Activated CD8-positive, alpha-beta memory T cell treated with anti-CD3 and anti-CD28 coated beads, Interleukin-2, amount 50 U/mL, for 1 hour (primary cell): ENCODE results near the gene ANKRD11.
"Not testable (repeated sequence)": the region's sequence is repeated elsewhere in the genome, so short reads cannot be mapped to it uniquely, and the experiment has no call there.

Experiments used
- DNase-seq: peaks from one replicate; pipeline ENCODE4 v3.0.0-alpha.2; 2020; ENCODE audit errors: extremely low read depth

ANKRD11 gene

DNA sequence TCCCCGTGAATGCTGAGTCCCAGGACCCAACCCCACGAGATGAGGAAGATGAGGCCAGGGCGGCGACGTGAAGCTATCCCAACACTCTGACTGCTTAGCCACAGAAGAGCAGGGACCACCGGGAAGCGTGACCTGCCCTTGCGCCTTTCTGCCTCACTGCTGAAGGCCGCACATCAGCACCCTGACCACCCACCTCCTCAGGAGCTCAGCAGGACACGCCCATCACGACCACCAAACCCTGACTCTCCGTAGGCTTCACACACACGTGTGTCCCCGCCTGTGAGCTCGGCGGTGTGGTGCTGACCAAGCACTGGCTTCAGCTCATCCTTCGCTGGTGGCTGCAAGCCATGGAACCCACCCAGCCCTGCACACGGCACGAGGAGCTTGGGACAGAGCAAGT lies 175.1 kb downstream of the ANKRD11 start:
- DNase-seq, result no peak

DNA sequence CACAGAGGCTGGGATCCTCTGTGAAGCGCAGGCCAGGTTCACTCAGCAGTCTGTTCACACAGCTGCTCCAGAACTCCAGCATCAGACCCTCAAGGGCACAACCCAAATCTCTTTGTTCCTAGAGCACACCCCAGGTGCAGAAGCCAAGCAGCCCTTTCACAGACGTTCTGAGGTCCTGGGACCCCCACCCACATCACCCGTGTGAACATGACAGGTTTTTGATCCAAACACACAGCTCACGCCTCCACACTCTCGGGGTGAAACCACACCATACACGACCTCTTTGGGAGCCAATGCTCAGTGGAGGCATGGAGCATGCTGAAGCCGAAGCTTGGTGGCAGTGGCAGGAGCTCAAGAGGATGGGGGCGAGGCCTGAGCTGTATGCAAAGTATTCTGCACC lies 175.5 kb downstream of the ANKRD11 start:
- DNase-seq, result no peak

DNA sequence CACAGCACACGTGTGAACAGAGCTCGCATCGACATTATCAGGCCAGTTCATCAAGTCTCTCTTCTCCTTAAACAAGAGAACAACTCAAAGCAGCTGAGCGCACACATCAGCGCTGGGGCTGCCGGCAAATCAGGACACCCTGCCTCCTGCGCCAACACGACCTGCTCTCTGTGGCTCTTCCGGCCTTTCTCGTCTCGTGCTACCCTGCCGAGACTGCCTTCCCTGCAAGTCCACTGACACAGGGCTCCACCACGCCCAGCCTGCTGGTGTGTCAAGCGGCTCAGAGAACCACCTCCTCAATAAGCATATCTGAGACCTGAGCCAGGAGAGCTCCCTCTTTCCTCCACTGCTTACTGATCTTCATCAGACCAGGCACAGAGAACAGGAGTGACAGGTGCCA lies 176.0 kb downstream of the ANKRD11 start:
- no peak for DNase-seq

DNA sequence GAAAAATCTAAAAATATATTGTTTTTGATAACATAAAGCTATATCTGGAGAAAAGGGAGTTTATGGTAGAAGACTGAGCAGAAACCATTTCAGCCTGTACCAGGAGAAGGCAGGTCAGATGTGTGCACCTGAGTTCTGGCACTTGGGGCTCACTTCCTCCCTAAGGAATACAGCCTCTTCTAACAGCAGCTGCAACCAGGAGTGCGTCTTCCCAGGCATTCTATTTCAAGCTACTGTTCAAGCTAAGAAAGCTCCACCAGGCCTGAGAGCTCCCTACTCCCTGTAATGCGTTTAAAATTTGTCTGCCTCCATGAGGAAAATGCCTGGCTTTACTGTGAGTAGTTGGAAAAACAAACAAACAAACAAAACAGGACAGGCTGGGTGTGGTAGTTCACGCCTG lies 176.8 kb downstream of the ANKRD11 start:
- no peak for DNase-seq

DNA sequence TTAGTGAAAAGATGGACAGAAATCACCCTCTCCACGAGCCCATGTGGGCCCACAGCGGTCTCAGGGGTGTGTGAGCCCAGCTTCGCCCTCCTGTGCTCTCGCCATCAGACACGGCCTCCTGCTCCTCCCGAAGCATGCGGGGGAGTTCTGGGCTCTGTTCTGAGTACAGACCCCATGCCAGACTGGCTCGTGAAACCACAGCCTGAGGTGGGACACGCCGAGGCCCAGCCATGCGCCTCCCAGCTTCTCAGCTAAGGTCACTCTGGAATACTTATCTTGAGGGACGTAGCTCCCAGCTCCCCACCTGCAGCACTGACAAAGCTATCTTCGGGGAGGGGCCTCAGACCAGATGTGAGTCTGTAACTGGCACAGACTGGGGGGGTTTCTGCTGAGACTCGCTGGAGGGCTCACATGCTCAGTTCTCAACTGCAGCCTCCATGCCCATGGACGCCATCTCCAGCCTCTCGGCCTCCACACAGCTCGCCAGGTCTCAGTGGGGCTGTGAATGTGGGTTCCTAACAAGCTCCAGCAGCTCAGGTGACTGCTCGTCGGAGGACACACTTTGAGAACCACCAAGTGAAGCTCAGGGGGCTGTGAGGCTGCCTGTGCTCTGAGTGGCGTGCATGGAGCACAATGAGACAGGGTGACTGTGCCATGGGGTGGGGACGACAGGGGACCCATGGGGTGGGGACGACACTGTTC lies 177.6 kb downstream of the ANKRD11 start:
- no peak for DNase-seq

DNA sequence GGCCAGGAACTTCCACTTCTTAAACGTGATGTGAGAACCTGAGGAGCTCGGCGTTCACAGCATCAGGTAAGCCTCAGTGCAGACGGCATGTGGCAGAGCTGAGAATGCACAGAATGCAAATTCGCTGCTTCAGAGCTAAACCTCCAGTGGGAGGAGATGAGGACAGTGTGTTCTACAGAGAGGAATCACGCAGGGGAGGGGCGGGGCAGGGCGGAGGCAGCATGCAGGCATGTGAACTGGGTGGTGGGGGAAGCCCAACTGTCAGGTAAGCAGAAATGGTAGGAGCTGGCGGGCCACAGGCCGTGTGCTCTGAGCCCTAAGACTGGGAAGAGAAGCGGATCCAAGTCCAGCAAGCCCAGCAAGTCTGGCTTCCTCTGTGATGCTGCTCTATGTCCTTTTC lies 178.2 kb downstream of the ANKRD11 start:
- DNase-seq, result no peak

DNA sequence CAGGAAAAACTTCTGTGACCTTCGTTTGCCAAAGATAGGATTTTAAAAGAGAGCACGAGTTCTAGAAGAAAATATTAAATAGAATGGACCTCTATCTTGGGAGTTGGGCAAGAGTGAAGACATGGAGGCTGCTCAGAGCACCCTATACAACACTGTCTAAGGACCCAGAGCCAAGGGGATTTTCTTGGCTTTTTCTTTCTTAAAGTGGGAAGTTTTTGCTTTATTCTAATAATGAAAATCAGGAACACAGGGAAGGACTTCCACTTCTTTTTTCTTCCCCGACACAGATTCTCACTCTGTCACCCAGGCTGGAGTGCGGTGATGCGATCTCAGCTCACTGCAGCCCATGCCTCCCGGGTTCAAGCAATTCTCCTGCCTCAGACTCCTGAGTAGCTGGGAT lies 178.7 kb downstream of the ANKRD11 start:
- no peak for DNase-seq

DNA sequence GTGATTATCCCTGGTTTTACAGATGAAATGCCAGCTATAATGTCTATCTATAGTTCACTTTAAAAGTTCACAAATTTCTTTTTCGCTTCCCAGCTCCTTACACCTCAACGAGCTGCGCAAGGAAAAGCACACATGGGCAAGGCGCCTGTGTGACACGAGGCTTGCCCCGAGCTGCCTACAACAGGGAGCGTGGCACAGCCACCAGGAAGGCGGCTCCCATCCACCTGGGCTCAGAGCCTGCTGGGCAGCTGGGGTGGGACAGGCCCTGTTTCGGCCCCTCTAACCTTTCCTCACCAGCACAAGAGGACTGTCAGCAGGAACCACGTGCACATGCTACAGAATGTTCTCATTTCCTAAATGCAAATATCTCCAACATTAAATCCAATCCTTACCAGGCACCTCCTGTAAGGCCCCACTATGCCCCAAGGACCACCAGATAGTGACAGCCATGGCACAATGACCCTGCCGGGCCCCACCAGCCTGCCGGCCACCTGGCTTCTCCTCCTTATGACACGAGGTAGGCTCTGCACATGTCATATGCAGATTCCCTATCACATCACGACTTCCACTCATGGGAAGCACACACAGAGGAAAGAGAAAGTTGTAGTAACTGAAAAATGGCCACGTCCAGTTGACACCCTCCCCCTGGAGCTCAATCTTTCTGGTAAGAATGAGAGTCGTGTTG lies 180.8 kb downstream of the ANKRD11 start:
- no peak for DNase-seq

DNA sequence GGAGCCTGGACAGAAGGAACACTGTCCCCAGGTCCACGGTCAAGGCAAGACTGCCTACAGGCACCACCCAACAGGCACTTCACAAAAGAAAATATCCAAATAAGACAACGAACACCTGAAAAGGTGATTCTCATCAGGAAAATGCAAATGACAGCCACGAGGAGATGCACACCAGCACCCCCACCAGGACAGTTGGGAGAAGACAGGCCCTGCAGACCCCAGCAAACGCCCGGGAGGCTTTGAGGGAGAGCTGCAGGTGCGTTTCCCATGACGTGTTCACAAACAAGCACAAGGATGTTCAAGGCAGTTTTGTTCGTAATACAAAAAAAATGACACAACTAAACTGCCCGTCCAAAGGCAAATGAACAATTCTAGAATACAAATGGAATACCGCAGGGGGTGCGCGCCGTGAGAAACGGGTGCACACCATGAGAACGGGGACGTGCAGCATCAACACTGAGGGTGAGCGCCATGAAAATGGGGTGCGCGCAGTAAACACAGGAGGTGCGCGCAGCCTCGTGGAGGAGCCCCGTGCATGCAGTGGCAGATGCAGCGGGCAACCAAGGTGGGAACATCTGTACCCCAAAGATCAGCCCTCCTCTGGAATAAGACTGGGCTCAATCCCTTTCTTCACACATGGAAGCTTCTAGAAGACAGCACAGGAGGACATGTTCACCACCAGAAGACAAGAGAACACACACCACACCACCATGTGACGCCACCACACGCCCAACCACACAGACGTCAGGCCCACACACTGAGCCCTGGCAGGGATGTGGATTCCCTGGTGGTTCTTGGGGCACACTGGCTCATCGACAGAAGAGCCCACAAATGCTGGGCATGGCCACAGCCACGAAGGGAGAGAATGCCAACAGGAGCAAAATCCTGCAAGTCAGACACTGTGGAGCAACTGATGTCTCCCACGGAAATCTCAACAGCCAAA lies 181.7 kb downstream of the ANKRD11 start:
- DNase-seq, result peak; percentile 21

DNA sequence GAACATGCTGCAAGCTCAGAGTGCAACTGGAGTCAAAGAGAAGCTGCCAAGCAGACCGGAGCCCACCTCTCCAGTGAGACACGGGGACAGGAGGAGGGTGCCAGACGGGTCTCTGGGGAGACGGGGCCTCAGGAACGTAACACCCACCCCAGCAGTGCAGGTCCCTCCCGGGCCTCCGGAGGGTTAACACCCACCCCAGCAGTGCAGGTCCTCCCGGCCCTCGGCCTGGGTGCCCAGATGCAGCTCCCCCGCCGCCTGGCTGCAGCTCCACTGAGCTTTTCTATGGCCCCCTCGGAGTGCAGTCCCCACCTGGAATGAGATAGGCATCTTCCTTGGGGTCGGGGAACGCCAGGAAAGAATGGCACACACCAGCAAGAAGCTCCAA lies 182.9 kb downstream of the ANKRD11 start:
- DNase-seq, result no peak

DNA sequence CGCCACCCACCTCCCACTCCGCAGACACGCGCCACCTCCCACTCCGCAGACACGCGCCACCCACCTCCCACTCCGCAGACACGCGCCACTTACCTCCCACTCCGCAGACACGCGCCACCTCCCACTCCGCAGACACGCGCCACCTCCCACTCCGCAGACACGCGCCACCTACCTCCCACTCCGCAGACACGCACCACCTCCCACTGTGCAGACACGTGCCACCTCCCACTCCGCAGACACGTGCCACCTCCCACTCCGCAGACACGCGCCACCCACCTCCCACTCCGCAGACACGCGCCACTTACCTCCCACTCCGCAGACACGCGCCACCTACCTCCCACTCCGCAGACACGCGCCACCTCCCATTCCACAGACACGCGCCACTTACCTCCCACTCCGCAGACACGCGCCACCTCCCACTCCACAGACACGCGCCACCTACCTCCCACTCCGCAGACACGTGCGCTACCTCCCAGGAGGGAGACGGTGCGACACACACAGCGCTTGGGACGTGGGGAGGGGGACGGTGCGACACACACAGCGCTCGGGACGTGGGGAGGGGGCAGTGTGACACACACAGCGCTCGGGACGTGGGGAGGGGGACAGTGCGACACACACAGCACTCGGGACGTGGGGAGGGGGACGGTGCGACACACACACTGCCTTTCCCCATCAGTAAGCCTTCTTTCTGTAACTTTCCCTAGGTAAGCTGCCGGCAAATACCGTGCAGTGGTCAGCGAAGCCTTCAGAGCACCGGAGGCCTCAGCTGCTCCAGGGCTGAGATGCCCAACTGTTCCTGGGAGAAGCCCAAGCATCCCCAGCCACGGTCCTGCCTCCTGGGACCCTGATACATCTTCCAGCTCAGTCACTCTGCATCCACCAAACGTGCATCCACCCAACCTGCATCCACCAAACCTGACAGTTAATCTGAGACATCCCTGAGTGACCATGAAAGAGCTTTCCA lies 183.6 kb downstream of the ANKRD11 start:
- DNase-seq, result not testable (repeated sequence)

DNA sequence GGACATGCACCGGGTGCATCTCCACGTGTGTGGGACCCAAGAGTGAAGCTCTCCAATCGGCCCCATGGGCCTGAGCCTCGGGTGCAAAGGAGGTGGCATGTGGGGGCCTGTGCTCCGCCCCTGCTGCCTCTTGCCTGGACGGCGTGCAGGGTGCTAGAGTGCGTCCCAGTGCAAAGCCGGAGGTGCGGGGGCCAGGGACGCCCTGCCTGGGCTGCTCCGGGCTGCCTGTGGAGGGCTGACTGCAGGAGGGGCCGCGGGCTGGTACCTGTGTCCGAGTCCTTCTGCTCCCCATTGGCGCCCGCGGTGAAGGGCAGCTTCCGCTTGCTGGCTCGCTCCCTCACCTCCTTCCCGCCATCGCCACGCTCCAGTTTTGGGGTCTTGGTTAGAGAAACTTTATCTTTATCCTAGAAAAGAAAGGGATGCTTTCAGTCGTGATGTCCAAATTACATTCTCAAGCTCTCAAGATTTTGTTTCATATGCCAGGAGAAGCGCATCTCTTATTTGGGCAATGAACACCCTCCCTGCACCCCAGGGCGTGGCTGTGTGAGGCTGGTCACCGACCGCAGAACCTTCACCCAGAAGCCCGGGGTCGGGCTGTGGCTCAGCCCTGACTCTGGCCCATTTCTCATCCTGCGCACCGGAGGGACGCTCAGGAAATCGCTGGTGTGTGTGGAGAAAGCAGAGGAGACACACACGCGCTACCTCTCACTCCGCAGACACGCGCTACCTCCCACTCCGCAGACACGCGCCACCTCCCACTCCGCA lies 185.2 kb downstream of the ANKRD11 start:
- no peak for DNase-seq

DNA sequence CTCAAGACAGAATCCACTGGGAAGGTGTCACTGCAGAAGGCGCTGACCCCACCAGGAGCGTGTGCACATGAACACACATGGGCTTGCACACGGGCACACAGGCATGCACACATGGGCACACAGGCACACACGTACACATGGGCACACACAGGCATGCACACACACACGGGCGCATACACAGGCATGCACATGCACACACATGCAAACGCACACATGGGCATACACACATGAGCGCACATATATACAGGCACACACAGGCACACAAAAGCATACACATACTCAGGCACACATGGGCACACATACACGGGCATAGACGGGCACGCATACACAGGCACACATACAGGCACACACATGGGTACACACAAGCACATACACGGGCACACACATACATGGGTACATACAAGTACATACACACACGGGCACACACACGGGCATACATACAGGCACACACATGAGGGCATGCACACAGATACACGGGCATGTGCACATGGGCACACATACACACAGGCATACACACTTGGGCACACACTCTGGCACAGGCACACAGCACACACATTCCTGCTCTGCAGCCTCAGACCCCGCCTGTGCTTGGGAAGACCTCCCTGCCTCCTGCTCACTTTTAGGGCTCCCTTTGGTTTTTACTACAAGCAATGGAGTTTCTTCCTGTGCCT lies 186.0 kb downstream of the ANKRD11 start:
- no peak for DNase-seq

DNA sequence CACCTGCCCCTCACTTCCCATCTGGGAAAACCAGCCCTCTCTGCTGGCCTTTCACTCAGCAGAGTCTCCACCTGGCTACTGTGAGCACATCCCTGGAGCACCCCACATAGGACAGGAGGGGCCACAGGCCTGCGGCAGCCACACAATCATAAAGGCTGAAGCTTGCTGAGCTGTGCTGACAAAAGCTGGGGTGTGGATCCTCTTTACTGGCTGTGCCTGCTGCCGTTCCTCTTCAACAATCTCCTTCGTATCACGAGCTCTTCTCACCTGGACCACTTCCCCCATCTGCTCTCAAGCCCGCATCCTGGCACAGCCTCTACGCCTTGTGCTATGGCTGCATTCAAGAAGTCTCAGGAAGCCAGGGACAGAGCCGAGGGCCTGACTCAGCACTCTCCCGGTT lies 186.7 kb downstream of the ANKRD11 start:
- DNase-seq, result no peak

DNA sequence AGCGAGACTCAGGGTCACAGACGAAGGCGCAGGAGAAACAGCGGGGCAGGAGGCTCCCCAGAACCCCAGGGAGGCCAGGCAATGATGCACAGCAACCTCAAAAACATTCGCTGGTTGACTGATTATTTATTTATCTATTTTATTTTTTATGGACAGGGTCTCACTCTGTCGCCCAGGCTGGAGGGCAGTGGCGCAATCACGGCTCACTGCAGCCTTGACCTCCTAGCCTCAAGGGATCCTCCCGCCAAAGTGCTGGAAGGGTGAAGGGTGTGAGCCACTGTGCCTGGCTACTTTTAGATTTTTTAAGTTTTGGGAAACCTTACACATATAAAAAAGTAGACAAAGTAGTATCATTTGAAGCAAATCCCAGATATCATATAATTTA lies 189.4 kb downstream of the ANKRD11 start:
- DNase-seq, result no peak

DNA sequence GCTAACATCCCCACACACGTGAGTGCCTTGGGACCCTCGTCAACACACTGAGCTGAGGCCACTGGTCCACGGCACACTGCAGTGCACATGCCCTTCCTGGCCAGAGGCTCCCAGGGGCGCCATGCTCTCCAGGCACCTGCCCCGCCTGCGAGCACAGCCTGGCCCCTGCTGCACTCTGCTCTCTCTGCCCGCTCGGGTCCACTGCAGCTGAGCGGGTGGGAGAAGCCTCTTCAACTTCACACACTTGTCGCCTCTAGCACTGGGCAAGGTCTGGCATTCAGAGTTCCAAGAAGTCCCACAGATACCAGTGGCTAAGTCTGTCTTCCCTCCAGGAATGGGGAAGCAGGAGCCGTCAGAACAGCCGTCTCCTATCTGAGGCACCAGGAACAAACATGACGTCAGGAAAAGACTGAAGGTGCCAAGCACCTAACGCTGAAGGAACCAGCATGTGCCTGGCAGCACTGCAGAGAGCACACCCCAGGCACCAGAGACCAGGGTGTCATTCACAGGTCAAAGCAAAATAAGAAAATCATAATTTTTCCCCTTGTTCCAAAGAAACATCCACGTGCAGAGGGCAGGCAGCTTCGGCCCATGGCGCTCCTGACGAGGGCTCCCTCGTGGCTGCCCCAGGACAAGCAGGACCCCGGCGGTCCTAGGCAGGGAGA lies 189.9 kb downstream of the ANKRD11 start:
- no peak for DNase-seq

DNA sequence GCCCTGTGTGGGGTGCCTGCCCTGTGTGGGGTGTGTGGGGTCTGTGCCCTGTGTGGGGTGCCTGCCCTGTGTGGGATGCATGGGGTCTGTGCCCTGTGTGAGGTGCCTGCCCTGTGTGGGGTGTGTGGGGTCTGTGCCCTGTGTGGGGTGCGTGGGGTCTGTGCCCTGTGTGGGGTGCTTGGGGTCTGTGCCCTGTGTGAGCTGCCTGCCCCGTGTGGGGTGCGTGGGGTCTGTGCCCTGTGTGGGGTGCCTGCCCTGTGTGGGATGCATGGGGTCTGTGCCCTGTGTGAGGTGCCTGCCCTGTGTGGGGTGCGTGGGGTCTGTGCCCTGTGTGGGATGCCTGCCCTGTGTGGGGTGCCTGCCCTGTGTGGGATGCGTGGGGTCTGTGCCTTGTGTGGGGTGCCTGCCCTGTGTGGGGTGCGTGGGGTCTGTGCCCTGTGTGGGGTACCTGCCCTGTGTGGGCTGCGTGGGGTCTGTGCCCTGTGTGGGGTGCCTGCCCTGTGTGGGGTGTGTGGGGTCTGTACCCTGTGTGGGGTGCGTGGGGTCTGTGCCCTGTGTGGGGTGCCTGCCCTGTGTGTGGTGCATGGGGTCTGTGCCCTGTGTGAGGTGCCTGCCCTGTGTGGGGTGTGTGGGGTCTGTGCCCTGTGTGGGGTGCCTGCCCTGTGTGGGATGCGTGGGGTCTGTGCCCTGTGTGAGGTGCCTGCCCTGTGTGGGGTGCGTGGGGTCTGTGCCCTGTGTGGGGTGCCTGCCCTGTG lies 190.8 kb downstream of the ANKRD11 start:
- DNase-seq, result not testable (repeated sequence)

DNA sequence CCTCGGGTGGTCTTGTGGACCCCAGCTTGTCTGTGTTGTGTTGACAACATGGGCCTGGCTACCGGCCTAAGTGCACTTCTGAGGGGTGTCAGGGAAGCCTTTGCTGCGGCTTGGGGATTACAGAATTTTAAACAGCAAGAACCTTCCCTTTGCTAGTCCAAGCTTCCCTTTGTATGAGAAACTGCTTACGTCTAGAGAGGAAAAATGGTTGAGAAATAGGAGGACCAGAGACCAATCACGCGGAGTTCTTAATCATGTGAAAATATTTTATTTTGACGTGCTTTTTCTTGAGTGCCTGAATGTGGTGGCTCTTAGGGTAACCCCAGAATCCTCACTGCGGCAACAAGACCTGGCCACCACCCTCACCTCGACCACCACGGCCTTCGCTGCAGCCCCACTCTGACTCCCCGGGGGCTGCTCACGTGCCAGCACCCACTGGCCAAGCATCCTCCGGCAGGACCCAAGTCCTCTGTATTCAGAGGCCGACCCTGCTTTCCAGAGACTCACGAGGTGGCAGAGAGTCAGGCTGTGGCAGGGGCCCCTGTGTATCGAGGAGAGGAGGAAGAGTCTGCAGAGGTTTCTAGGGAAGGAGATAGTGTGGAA lies 191.6 kb downstream of the ANKRD11 start:
- DNase-seq, result no peak
